ENCODE measurements around the gene NDUFB10.

DNA sequence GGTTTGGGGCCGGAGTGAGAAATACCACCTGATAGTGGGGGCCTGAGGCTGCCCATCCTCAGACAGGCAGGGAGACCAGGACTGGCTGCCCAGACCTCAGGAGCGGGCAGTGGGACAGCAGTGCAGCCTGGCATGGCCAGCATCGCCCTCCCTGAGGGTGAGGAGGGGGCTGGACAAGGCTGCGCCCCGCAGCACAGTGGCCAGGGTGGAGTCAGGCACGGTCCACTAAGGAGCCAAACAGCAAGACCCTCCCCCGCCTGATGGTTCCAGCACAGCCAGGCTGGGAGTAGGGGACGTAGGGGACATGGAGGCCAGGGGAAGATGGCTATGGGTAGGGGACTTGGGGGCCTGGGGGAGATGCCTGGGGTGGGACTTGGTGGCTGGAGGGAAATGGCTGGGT is 47.0 kb downstream of the NDUFB10 start:
- no peak for TF ChIP-seq EZH2 (IDR thresholded peaks at IDR 0.05; ENCODE audit: borderline replicate concordance, low read depth, low read length, severe bottlenecking)
- TF ChIP-seq, protein P1, sequence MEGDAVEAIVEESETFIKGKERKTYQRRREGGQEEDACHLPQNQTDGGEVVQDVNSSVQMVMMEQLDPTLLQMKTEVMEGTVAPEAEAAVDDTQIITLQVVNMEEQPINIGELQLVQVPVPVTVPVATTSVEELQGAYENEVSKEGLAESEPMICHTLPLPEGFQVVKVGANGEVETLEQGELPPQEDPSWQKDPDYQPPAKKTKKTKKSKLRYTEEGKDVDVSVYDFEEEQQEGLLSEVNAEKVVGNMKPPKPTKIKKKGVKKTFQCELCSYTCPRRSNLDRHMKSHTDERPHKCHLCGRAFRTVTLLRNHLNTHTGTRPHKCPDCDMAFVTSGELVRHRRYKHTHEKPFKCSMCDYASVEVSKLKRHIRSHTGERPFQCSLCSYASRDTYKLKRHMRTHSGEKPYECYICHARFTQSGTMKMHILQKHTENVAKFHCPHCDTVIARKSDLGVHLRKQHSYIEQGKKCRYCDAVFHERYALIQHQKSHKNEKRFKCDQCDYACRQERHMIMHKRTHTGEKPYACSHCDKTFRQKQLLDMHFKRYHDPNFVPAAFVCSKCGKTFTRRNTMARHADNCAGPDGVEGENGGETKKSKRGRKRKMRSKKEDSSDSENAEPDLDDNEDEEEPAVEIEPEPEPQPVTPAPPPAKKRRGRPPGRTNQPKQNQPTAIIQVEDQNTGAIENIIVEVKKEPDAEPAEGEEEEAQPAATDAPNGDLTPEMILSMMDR (IDR thresholded peaks at IDR 0.05; ENCODE audit: borderline replicate concordance, extremely low read depth, low read length, poor library complexity, severe bottlenecking): no peak
